Measurements from ENCODE around the gene PAK1. TPM values are rescaled to one million over a fixed set of nuclear protein-coding genes. Genes with fewer than 3 reads are reported as not detected.
A peak's percentile ranks its signal among the peaks of the same experiment; 100 is the strongest.

Gene PAK1
- total and polyA plus RNA-seq, 7 experiments from 2014 or later, result 15.5 to 67.2 (median 23.2) TPM

DNA sequence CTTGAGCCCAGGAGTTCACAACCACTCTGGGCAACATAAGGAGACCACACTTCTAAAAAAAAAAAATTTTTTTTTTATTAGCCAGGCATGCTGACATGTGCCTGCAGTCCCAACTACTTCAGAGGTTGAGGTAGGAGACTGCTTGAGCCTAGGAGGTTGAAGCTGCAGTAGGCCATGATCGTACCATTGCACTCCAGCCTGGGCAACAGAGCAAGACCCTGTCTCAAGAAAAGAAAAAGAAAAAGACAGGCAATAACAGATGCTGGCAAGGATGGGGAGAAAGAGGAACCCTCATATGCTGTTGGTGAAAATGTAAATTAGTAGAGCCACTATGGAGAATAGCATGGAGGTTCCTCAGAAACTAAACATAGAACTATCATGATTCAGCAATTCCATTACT lies 64.8 kb downstream of the PAK1 start:
- Histone ChIP-seq H3K4me1 (ENCODE audit: control insufficient read depth in 2 of 2, insufficient read depth in 2 of 2, low read length in 2 of 2) (peaks cover 14 to 29% of the 10 kb centered on the region in 2 donors), H3K27me3 (ENCODE audit: control insufficient read depth in 2 of 2, insufficient read depth in 2 of 2, low read length in 2 of 2) (no peaks in the 10 kb centered on the region), H3K36me3 (ENCODE audit: control insufficient read depth in 2 of 3, insufficient read depth in 3 of 3, low read length in 3 of 3) (no peaks in the 10 kb centered on the region), H3K27ac (ENCODE audit: low read depth, low read length) (no peak overlapping the region), H3K4me3 (ENCODE audit: low read length) (no peak overlapping the region), H3K9me3 (ENCODE audit: control insufficient read depth in 2 of 3, low read length in 3 of 3) (no peaks in the 10 kb centered on the region)
- ATAC-seq (no peak), DNase-seq (no peak)
- Mint-ChIP-seq H3K9me3 (no peaks in the 10 kb centered on the region), H3K27ac (no peak overlapping the region), H3K27me3 (no peaks in the 10 kb centered on the region), H3K36me3 (peaks cover 0 to 22% (median 0%) of the 10 kb centered on the region in 5 donors), H3K4me1 (peaks cover 33 to 54% (median 39%) of the 10 kb centered on the region in 7 donors), H3K4me3 (no peak overlapping the region)
- intact Hi-C loops (cut with micrococcal nuclease), result no loop called here
- ChIA-PET CTCF (interaction anchor here (0.8 kb wide), 1 partner anchor 490 kb away, joined by 3 read pairs; no protein-coding TSS in a partner anchor), POLR2A (no interaction called here)

- no peak overlapping the region for H3K4me3 ChIP-seq (ENCODE audit: low read length)
- peaks cover 0 to 33% (median 0%) of the 10 kb centered on the region in 5 donors for H3K36me3 Mint-ChIP-seq
- no peaks in the 10 kb centered on the region for H3K36me3 ChIP-seq (ENCODE audit: control insufficient read depth in 2 of 3, insufficient read depth in 3 of 3, low read length in 3 of 3)
- ChIA-PET CTCF (no interaction called here), POLR2A (no interaction called here)
- H3K27me3 ChIP-seq (ENCODE audit: control insufficient read depth in 2 of 2, insufficient read depth in 2 of 2, low read length in 2 of 2), result no peaks in the 10 kb centered on the region
- H3K4me1 ChIP-seq (ENCODE audit: control insufficient read depth in 2 of 2, insufficient read depth in 2 of 2, low read length in 2 of 2), result peaks cover 13 to 29% of the 10 kb centered on the region in 2 donors
- H3K27me3 Mint-ChIP-seq, result no peaks in the 10 kb centered on the region
- ATAC-seq (no peak), DNase-seq (no peak)
- H3K4me3 Mint-ChIP-seq, result no peak overlapping the region
- peaks cover 34 to 63% (median 46%) of the 10 kb centered on the region in 7 donors for H3K4me1 Mint-ChIP-seq
- peaks cover 0 to 4% (median 0%) of the 10 kb centered on the region in 11 donors for H3K9me3 Mint-ChIP-seq
- intact Hi-C loops (cut with micrococcal nuclease), result no loop called here
- H3K27ac ChIP-seq (ENCODE audit: low read depth, low read length), result no peak overlapping the region
- no peaks in the 10 kb centered on the region for H3K9me3 ChIP-seq (ENCODE audit: control insufficient read depth in 2 of 3, low read length in 3 of 3)
- H3K27ac Mint-ChIP-seq, result peak overlapping the region in 1 of 9 donors; percentile 25
Measured at GRCh38 chr11:77407613-77408012, 66.3 kb downstream of the PAK1 start.

DNA sequence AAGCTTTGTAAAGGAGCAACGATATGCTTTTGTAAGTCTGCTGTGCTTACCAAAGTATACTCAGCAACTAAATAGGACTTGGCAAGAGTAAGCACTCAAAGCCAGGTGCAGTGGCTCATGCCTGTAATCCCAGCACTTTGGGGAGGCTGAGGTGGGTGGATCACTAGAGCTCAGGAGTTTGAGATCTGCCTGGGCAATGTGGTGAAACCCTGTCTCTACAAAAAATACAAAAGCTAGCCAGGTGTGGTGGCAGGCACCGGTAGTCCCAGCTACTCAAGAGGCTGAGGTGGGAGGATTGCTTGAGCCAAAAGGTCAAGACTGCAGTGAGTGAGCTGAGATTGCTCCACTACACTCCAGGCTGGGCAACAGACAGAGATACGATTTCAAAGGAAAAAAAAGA lies 67.5 kb downstream of the PAK1 start:
- Mint-ChIP-seq H3K27me3 (no peaks in the 10 kb centered on the region), H3K27ac (peak overlapping the region in 3 of 9 donors; percentile 14 to 67 (median 25)), H3K4me1 (peaks cover 26 to 63% (median 49%) of the 10 kb centered on the region in 7 donors), H3K36me3 (peaks cover 0 to 34% (median 0%) of the 10 kb centered on the region in 5 donors), H3K4me3 (no peak overlapping the region), H3K9me3 (peaks cover 0 to 4% (median 0%) of the 10 kb centered on the region in 11 donors)
- Histone ChIP-seq H3K9me3 (ENCODE audit: control insufficient read depth in 2 of 3, low read length in 3 of 3) (no peaks in the 10 kb centered on the region), H3K36me3 (ENCODE audit: control insufficient read depth in 2 of 3, insufficient read depth in 3 of 3, low read length in 3 of 3) (no peaks in the 10 kb centered on the region), H3K27me3 (ENCODE audit: control insufficient read depth in 2 of 2, insufficient read depth in 2 of 2, low read length in 2 of 2) (no peaks in the 10 kb centered on the region), H3K4me1 (ENCODE audit: control insufficient read depth in 2 of 2, insufficient read depth in 2 of 2, low read length in 2 of 2) (peaks cover 5 to 27% of the 10 kb centered on the region in 2 donors), H3K27ac (ENCODE audit: low read depth, low read length) (no peak overlapping the region), H3K4me3 (ENCODE audit: low read length) (no peak overlapping the region)
- POLR2A ChIA-PET, result interaction anchor here (0.6 kb wide), 1 partner anchor 382 kb away, joined by 3 read pairs; no protein-coding TSS in a partner anchor
- CTCF ChIA-PET, result no interaction called here
- no peak for ATAC-seq
- intact Hi-C loops (cut with micrococcal nuclease), result no loop called here
- no peak for DNase-seq

- Histone ChIP-seq H3K27ac (ENCODE audit: low read depth, low read length) (no peak overlapping the region), H3K27me3 (ENCODE audit: control insufficient read depth in 2 of 2, insufficient read depth in 2 of 2, low read length in 2 of 2) (no peaks in the 10 kb centered on the region), H3K4me3 (ENCODE audit: low read length) (no peak overlapping the region), H3K9me3 (ENCODE audit: control insufficient read depth in 2 of 3, low read length in 3 of 3) (no peaks in the 10 kb centered on the region), H3K4me1 (ENCODE audit: control insufficient read depth in 2 of 2, insufficient read depth in 2 of 2, low read length in 2 of 2) (peaks cover 0 to 17% of the 10 kb centered on the region in 2 donors), H3K36me3 (ENCODE audit: control insufficient read depth in 2 of 3, insufficient read depth in 3 of 3, low read length in 3 of 3) (no peaks in the 10 kb centered on the region)
- intact Hi-C loops (cut with micrococcal nuclease), result no loop called here
- no peak for DNase-seq
- H3K9me3 Mint-ChIP-seq, result peaks cover 0 to 4% (median 0%) of the 10 kb centered on the region in 11 donors
- CTCF ChIA-PET, result no interaction called here
- H3K36me3 Mint-ChIP-seq, result peaks cover 0 to 32% (median 0%) of the 10 kb centered on the region in 5 donors
- POLR2A ChIA-PET, result interaction anchor here (1.1 kb wide), 1 partner anchor 9 kb away, joined by 4 read pairs; no protein-coding TSS in a partner anchor
- no peaks in the 10 kb centered on the region for H3K27me3 Mint-ChIP-seq
- peaks cover 6 to 42% (median 23%) of the 10 kb centered on the region in 7 donors for H3K4me1 Mint-ChIP-seq
- H3K4me3 Mint-ChIP-seq, result no peak overlapping the region
- H3K27ac Mint-ChIP-seq, result peak overlapping the region in 1 of 9 donors; percentile 6
- no peak for ATAC-seq
Measured at GRCh38 chr11:77403211-77403610, 70.7 kb downstream of the PAK1 start.

DNA sequence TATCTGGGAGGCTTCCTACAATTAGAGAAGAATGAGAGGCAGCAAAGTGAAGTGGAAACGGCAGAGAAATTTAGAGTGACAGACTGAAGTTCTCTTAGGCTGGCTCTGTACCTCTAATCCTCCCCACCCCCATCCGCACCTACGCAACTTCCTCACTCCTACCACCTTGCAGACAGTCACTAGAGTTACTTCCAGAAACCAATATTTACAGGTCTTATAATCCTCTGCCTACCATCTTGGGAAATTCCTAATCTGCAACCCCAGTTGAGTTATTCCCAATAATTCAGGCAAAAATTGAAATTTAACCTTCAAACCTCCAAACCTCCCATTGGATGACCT lies 71.7 kb downstream of the PAK1 start:
- peak in 5 of 9 donors; percentile 10 to 30 (median 17) for DNase-seq
- no peaks in the 10 kb centered on the region for H3K9me3 ChIP-seq (ENCODE audit: control insufficient read depth in 2 of 3, low read length in 3 of 3)
- H3K27me3 ChIP-seq (ENCODE audit: control insufficient read depth in 2 of 2, insufficient read depth in 2 of 2, low read length in 2 of 2), result no peaks in the 10 kb centered on the region
- intact Hi-C loops (cut with micrococcal nuclease), result no loop called here
- CTCF ChIA-PET, result no interaction called here
- Mint-ChIP-seq H3K27me3 (no peaks in the 10 kb centered on the region), H3K4me1 (peaks cover 6 to 31% (median 21%) of the 10 kb centered on the region in 7 donors), H3K4me3 (peak overlapping the region in 2 of 10 donors; percentile 1 to 12), H3K36me3 (peaks cover 0 to 30% (median 0%) of the 10 kb centered on the region in 5 donors), H3K27ac (peak overlapping the region in 3 of 9 donors; percentile 6 to 17 (median 7)), H3K9me3 (peaks cover 0 to 4% (median 0%) of the 10 kb centered on the region in 11 donors)
- POLR2A ChIA-PET, result no interaction called here
- no peak overlapping the region for H3K4me3 ChIP-seq (ENCODE audit: low read length)
- no peak for ATAC-seq
- peaks cover 0 to 17% of the 10 kb centered on the region in 2 donors for H3K4me1 ChIP-seq (ENCODE audit: control insufficient read depth in 2 of 2, insufficient read depth in 2 of 2, low read length in 2 of 2)
- H3K27ac ChIP-seq (ENCODE audit: low read depth, low read length), result no peak overlapping the region
- H3K36me3 ChIP-seq (ENCODE audit: control insufficient read depth in 2 of 3, insufficient read depth in 3 of 3, low read length in 3 of 3), result no peaks in the 10 kb centered on the region

- Mint-ChIP-seq H3K27me3 (no peaks in the 10 kb centered on the region), H3K4me1 (peaks cover 6 to 31% (median 21%) of the 10 kb centered on the region in 7 donors), H3K4me3 (peak overlapping the region in 3 of 10 donors; percentile 0 to 12 (median 1)), H3K36me3 (peaks cover 0 to 30% (median 0%) of the 10 kb centered on the region in 5 donors), H3K27ac (peak overlapping the region in 3 of 9 donors; percentile 6 to 40 (median 7)), H3K9me3 (peaks cover 0 to 4% (median 0%) of the 10 kb centered on the region in 11 donors)
- ChIA-PET POLR2A (no interaction called here), CTCF (no interaction called here)
- Histone ChIP-seq H3K36me3 (ENCODE audit: control insufficient read depth in 2 of 3, insufficient read depth in 3 of 3, low read length in 3 of 3) (no peaks in the 10 kb centered on the region), H3K4me3 (ENCODE audit: low read length) (no peak overlapping the region), H3K27me3 (ENCODE audit: control insufficient read depth in 2 of 2, insufficient read depth in 2 of 2, low read length in 2 of 2) (no peaks in the 10 kb centered on the region), H3K4me1 (ENCODE audit: control insufficient read depth in 2 of 2, insufficient read depth in 2 of 2, low read length in 2 of 2) (peaks cover 0 to 17% of the 10 kb centered on the region in 2 donors), H3K27ac (ENCODE audit: low read depth, low read length) (no peak overlapping the region), H3K9me3 (ENCODE audit: control insufficient read depth in 2 of 3, low read length in 3 of 3) (no peaks in the 10 kb centered on the region)
- DNase-seq (no peak), ATAC-seq (no peak)
- intact Hi-C loops (cut with micrococcal nuclease), result no loop called here
Measured at GRCh38 chr11:77401486-77402217, 72.2 kb downstream of the PAK1 start.
